Measurements from ENCODE around the gene PROX1. TPM values are rescaled to one million over a fixed set of nuclear protein-coding genes. Genes with fewer than 3 reads are reported as not detected.

The PROX1 gene
- total RNA-seq, 2 experiments from 2014 or later: 0.09 to 0.14 TPM

DNA sequence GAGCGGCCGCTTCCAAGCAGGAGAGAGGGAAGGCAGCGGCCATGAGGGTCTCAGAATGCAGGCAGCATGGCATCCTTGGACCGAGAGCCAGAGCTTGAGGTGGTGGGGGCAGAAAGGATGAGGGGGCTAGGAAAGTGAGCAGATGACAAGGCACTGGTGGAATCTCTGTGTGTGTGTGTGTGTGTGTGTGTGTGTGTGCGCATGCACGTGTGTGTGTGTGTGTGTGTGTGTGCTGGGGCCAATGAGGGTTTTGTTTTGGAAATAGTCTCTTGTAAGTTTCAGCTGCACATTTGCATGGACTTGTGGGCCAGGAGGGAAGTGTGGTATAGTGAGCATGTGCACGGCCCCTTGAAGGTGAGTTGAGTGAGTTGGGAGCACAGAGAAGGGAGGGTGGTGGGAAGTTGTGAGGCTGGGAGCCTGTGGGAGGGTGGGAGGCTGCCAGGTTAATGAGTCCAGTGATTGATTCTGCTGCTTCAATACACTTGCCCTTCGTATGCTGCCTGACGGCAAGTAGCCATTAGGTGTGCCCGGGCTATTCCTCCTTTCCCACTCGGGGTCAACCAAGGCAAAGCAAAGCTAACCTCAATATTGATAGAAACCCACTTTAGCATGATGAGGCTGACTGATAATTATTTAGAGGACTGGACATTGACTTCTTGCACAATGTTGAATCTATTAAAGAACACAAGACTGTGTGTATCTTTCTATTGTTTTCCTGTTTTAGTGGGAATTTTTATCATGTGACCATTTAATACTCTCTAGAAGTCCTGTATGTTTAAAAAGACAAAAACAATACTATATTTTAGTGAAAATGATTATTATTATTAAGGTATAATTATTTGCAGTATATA is 80.3 kb downstream of the PROX1 start:
- H3K36me3 Mint-ChIP-seq (ENCODE audit: low read depth): no peaks in the 10 kb centered on the region
- intact Hi-C loops (cut with DNase I, micrococcal nuclease): no loop called here
- H3K4me1 Mint-ChIP-seq: no peaks in the 10 kb centered on the region
- POLR2A ChIA-PET: no interaction called here
- H3K27me3 Mint-ChIP-seq: peaks cover 4% of the 10 kb centered on the region
- H3K27ac Mint-ChIP-seq: no peak overlapping the region
- CTCF ChIA-PET: interaction anchor here (0.6 kb wide), 1 partner anchor 456 kb away, joined by 3 read pairs; no protein-coding TSS in a partner anchor
- ATAC-seq (no peak), DNase-seq (no peak)
- H3K9me3 Mint-ChIP-seq (ENCODE audit: low read depth): no peaks in the 10 kb centered on the region
- H3K4me3 Mint-ChIP-seq: no peak overlapping the region

GRCh38 chr1:214068979-214069378 is 81.2 kb downstream of the PROX1 start:
- Mint-ChIP-seq H3K4me3 (no peak overlapping the region), H3K4me1 (no peaks in the 10 kb centered on the region), H3K9me3 (ENCODE audit: low read depth) (no peaks in the 10 kb centered on the region), H3K27me3 (peaks cover 7% of the 10 kb centered on the region), H3K27ac (no peak overlapping the region), H3K36me3 (ENCODE audit: low read depth) (no peaks in the 10 kb centered on the region)
- intact Hi-C loops (cut with DNase I, micrococcal nuclease): no loop called here
- ChIA-PET CTCF (interaction anchor here (0.6 kb wide), 1 partner anchor 18 kb away, joined by 3 read pairs; no protein-coding TSS in a partner anchor), POLR2A (no interaction called here)
- no peak for DNase-seq
- no peak for ATAC-seq

DNA sequence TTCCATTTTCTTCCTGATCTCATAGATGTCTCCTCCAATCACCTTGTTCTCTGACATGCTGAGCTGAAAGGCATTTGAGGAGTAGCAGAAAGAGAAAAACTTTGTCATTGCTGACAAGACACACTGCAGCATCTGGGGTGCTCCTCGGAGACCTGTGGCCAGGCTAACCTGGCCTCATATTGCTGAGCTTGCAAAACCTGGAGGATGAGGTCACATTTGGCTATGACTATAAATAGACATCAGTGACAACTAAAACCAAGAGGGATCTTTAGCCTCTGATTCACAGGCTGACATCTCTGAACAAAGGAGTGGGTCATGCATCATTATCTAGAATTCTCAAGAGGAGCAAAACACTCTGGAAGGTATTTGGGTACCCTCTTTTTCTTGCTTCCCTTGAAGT is 83.7 kb downstream of the PROX1 start:
- ATAC-seq (no peak), DNase-seq (no peak)
- ChIA-PET CTCF (no interaction called here), POLR2A (no interaction called here)
- H3K27me3 Mint-ChIP-seq: peaks cover 12% of the 10 kb centered on the region
- H3K4me1 Mint-ChIP-seq: no peaks in the 10 kb centered on the region
- H3K36me3 Mint-ChIP-seq (ENCODE audit: low read depth): no peaks in the 10 kb centered on the region
- no peak overlapping the region for H3K27ac Mint-ChIP-seq
- no peak overlapping the region for H3K4me3 Mint-ChIP-seq
- H3K9me3 Mint-ChIP-seq (ENCODE audit: low read depth): no peaks in the 10 kb centered on the region
- intact Hi-C loops (cut with DNase I, micrococcal nuclease): no loop called here

GRCh38 chr1:214072426-214073157 is 84.8 kb downstream of the PROX1 start:
- no peaks in the 10 kb centered on the region for H3K9me3 Mint-ChIP-seq (ENCODE audit: low read depth)
- no peak overlapping the region for H3K27ac Mint-ChIP-seq
- no peak overlapping the region for H3K4me3 Mint-ChIP-seq
- ATAC-seq: no peak
- H3K4me1 Mint-ChIP-seq: no peaks in the 10 kb centered on the region
- CTCF ChIA-PET: no interaction called here
- intact Hi-C loops (cut with DNase I, micrococcal nuclease): no loop called here
- H3K27me3 Mint-ChIP-seq: peaks cover 12% of the 10 kb centered on the region
- no peaks in the 10 kb centered on the region for H3K36me3 Mint-ChIP-seq (ENCODE audit: low read depth)
- POLR2A ChIA-PET: no interaction called here
- DNase-seq: no peak

- ChIA-PET POLR2A (no interaction called here), CTCF (no interaction called here)
- Mint-ChIP-seq H3K36me3 (ENCODE audit: low read depth) (no peaks in the 10 kb centered on the region), H3K4me1 (no peaks in the 10 kb centered on the region), H3K4me3 (no peak overlapping the region), H3K27ac (no peak overlapping the region), H3K27me3 (peaks cover 8% of the 10 kb centered on the region), H3K9me3 (ENCODE audit: low read depth) (no peaks in the 10 kb centered on the region)
- no peak for ATAC-seq
- intact Hi-C loops (cut with DNase I, micrococcal nuclease): no loop called here
- DNase-seq: no peak
Observed at GRCh38 chr1:214074477-214074876, 86.7 kb downstream of the PROX1 start.

DNA sequence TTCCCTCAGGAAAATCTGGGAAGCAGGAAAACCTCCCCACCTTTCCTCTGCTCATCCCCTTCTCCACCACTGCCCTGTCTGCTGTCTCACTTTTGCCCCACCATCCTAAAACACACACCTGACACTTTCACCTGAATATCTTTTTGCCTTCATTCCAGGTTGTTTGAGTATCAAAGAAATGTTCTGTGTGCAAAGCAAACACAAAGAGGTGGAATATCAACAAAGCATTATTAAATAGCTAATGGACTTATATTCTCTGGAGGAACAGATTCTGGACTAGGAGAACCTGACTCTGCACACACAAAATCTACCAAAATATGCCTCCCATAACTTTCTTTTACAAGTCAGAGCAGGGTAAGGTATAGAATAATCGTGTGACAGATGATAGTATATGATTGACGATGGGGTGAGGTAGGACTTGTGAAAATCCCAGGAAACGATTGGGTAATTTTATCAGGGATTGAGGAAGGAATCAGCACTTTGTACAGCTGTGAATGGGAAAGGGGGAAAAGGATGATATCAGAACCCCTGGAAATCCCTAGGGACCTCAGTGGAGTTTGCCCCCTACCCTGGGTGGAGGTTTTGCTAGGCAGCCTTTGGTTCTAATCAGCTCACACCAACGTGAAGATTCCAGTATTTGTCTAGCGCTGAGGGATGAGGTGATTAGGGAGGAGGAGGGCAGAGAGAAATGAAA is 87.7 kb downstream of the PROX1 start:
- ATAC-seq: no peak
- POLR2A ChIA-PET: no interaction called here
- DNase-seq: no peak
- intact Hi-C loops (cut with DNase I, micrococcal nuclease): no loop called here
- CTCF ChIA-PET: no interaction called here
- H3K9me3 Mint-ChIP-seq (ENCODE audit: low read depth): no peaks in the 10 kb centered on the region
- H3K36me3 Mint-ChIP-seq (ENCODE audit: low read depth): no peaks in the 10 kb centered on the region
- peaks cover 8% of the 10 kb centered on the region for H3K27me3 Mint-ChIP-seq
- no peak overlapping the region for H3K4me3 Mint-ChIP-seq
- H3K27ac Mint-ChIP-seq: no peak overlapping the region
- H3K4me1 Mint-ChIP-seq: no peaks in the 10 kb centered on the region

GRCh38 chr1:214075999-214076707 is 88.4 kb downstream of the PROX1 start:
- H3K4me3 Mint-ChIP-seq: no peak overlapping the region
- DNase-seq (no peak), ATAC-seq (no peak)
- H3K9me3 Mint-ChIP-seq (ENCODE audit: low read depth): no peaks in the 10 kb centered on the region
- intact Hi-C loops (cut with DNase I, micrococcal nuclease): no loop called here
- no peaks in the 10 kb centered on the region for H3K4me1 Mint-ChIP-seq
- POLR2A ChIA-PET: no interaction called here
- CTCF ChIA-PET: no interaction called here
- H3K27me3 Mint-ChIP-seq: peaks cover 8% of the 10 kb centered on the region
- H3K27ac Mint-ChIP-seq: no peak overlapping the region
- H3K36me3 Mint-ChIP-seq (ENCODE audit: low read depth): no peaks in the 10 kb centered on the region

GRCh38 chr1:214076708-214077065 is 88.9 kb downstream of the PROX1 start:
- Mint-ChIP-seq H3K27ac (no peak overlapping the region), H3K27me3 (peaks cover 8% of the 10 kb centered on the region), H3K36me3 (ENCODE audit: low read depth) (no peaks in the 10 kb centered on the region), H3K4me1 (no peaks in the 10 kb centered on the region), H3K9me3 (ENCODE audit: low read depth) (no peaks in the 10 kb centered on the region), H3K4me3 (no peak overlapping the region)
- no peak for DNase-seq
- intact Hi-C loops (cut with DNase I, micrococcal nuclease): no loop called here
- no peak for ATAC-seq
- ChIA-PET CTCF (no interaction called here), POLR2A (no interaction called here)

- CTCF ChIA-PET: no interaction called here
Observed at GRCh38 chr1:214078950-214079349, 91.2 kb downstream of the PROX1 start.

DNA sequence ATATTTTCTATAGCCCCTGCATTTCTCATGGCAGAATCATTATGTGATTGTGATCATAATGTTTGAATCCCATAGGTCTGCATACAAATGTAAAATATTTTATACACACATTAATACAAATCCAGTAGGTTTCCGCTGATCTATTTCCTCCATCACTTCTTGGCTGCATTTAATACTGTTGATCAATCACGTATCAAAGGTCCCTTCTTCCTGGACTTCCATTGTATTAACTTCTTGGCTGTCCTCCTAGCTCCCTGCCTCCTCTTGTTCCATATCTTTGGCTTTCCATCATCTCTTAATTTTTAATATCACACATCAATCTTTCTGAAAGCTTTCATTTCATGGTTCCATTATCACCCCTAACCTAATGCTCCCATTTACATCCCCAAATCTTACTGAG is 97.6 kb downstream of the PROX1 start:
- DNase-seq: no peak
- no peak for ATAC-seq
- intact Hi-C loops (cut with DNase I, micrococcal nuclease): no loop called here
- no peaks in the 10 kb centered on the region for H3K27me3 Mint-ChIP-seq
- peaks cover 4% of the 10 kb centered on the region for H3K9me3 Mint-ChIP-seq (ENCODE audit: low read depth)
- no peaks in the 10 kb centered on the region for H3K4me1 Mint-ChIP-seq
- ChIA-PET POLR2A (no interaction called here), CTCF (no interaction called here)
- no peak overlapping the region for H3K27ac Mint-ChIP-seq
- H3K36me3 Mint-ChIP-seq (ENCODE audit: low read depth): no peaks in the 10 kb centered on the region
- H3K4me3 Mint-ChIP-seq: no peak overlapping the region

More at GRCh38 chr1:214078950-214079349, 91.2 kb downstream of the PROX1 start:
- no peaks in the 10 kb centered on the region for H3K4me1 Mint-ChIP-seq
- intact Hi-C loops (cut with DNase I, micrococcal nuclease): no loop called here
- no peaks in the 10 kb centered on the region for H3K9me3 Mint-ChIP-seq (ENCODE audit: low read depth)
- H3K27ac Mint-ChIP-seq: no peak overlapping the region
- H3K4me3 Mint-ChIP-seq: no peak overlapping the region
- no peak for ATAC-seq
- H3K27me3 Mint-ChIP-seq: peaks cover 5% of the 10 kb centered on the region
- no peak for DNase-seq
- H3K36me3 Mint-ChIP-seq (ENCODE audit: low read depth): no peaks in the 10 kb centered on the region
- POLR2A ChIA-PET: no interaction called here

DNA sequence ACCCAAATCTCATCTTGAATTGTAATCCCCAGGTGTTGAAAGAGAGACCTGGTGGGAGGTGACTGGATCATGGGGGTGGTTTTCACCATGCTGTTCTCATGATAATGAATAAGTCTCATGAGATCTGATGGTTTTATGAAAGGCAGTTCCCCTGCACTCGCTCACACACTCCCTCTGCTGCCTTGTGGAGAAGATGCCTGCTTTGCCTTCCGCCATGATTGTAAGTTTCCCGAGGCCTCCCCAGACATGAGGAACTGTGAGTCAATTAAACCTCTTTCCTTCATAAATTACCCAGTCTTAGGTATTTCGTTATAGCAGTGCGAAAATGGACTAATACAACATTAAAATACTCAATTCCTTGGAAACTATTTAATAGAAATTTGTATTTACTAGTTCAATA is 99.2 kb downstream of the PROX1 start:
- ATAC-seq (no peak), DNase-seq (no peak)
- no peak overlapping the region for H3K4me3 Mint-ChIP-seq
- H3K27me3 Mint-ChIP-seq: no peaks in the 10 kb centered on the region
- no peaks in the 10 kb centered on the region for H3K4me1 Mint-ChIP-seq
- no peaks in the 10 kb centered on the region for H3K36me3 Mint-ChIP-seq (ENCODE audit: low read depth)
- no peak overlapping the region for H3K27ac Mint-ChIP-seq
- ChIA-PET POLR2A (no interaction called here), CTCF (no interaction called here)
- peaks cover 4% of the 10 kb centered on the region for H3K9me3 Mint-ChIP-seq (ENCODE audit: low read depth)
- intact Hi-C loops (cut with DNase I, micrococcal nuclease): no loop called here

Data from activated CD4-positive, alpha-beta T cell treated with anti-CD3 and anti-CD28 coated beads for 36 hours (primary cell).